ENCODE measurements around the gene PHLPP1.

PHLPP1 gene

DNA sequence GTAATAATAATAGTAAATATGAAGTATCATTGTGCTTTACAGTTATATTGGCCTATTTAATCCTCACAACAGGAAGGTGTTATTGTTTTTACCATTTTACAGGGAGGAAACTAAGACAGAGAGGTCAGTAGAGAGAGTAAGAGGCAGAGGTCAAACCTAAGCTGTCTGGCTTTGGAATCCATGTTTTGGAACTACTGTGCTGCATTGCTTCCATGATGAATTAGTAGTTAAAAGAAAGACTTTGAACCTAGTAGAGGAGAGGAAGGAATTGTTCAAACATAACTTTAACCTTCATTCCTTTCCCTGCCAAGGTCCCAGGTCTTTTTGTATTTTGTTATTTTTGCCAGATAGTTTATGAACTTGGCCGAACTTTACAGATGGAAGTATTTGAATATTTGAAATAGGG lies 80.9 kb downstream of the PHLPP1 start:
- Histone ChIP-seq H3K36me3 (ENCODE audit: insufficient read depth) (no peaks in the 10 kb centered on the region), H3K27me3 (ENCODE audit: insufficient read depth, low read depth) (no peaks in the 10 kb centered on the region), H3K4me1 (ENCODE audit: low read depth, poor library complexity, severe bottlenecking) (peaks cover 16% of the 10 kb centered on the region)

GRCh38 chr18:62797329-62797728 lies 82.0 kb downstream of the PHLPP1 start:
- peaks cover 10% of the 10 kb centered on the region; the same call in 1 of the 2 replicates for H3K79me2 ChIP-seq (ENCODE audit: insufficient read depth, low read depth)
- peaks cover 10% of the 10 kb centered on the region for H3K4me1 ChIP-seq (ENCODE audit: low read depth, poor library complexity, severe bottlenecking)
- H4K20me1 ChIP-seq (ENCODE audit: insufficient read depth), result no peaks in the 10 kb centered on the region

More for the DNA sequence above, 80.9 kb downstream of the PHLPP1 start:
- Histone ChIP-seq H3K79me2 (ENCODE audit: insufficient read depth, low read depth) (peaks cover 12% of the 10 kb centered on the region; the same call in 1 of the 2 replicates), H3K9ac (no peak overlapping the region), H4K20me1 (ENCODE audit: insufficient read depth) (no peaks in the 10 kb centered on the region), H3K4me2 (no peak overlapping the region), H3K27ac (no peak overlapping the region), H2AFZ (ENCODE audit: low read depth) (no peak overlapping the region), H3K4me3 (IDR thresholded peaks at IDR 0.05; ENCODE audit: insufficient read depth, low read depth, low read length) (no peak overlapping the region)
- TF ChIP-seq, protein P1, sequence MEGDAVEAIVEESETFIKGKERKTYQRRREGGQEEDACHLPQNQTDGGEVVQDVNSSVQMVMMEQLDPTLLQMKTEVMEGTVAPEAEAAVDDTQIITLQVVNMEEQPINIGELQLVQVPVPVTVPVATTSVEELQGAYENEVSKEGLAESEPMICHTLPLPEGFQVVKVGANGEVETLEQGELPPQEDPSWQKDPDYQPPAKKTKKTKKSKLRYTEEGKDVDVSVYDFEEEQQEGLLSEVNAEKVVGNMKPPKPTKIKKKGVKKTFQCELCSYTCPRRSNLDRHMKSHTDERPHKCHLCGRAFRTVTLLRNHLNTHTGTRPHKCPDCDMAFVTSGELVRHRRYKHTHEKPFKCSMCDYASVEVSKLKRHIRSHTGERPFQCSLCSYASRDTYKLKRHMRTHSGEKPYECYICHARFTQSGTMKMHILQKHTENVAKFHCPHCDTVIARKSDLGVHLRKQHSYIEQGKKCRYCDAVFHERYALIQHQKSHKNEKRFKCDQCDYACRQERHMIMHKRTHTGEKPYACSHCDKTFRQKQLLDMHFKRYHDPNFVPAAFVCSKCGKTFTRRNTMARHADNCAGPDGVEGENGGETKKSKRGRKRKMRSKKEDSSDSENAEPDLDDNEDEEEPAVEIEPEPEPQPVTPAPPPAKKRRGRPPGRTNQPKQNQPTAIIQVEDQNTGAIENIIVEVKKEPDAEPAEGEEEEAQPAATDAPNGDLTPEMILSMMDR (conservative IDR thresholded peaks at IDR 0.05; ENCODE audit: low read depth, low read length), result no peak

DNA sequence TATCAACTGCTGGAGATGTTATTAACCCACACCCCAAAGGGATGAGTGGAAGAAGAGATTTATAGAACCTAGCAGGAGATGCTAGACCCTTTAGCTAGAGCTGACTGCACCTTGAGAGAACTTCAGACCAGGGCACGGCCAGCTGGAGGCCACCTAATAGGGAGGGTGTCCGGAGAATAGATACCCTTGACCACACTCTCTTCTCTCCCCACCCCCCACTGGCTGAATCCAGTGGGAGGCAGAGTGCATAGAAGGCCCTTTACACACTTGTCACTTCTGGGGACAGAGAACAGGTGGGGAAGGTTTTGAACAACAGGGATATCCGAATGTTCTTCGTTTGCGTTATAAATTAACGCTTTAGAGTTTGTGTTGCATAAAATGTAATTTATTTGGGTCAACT lies 84.6 kb downstream of the PHLPP1 start:
- Histone ChIP-seq H3K79me2 (ENCODE audit: insufficient read depth, low read depth) (peaks cover 7% of the 10 kb centered on the region; the same call in 1 of the 2 replicates), H2AFZ (ENCODE audit: low read depth) (no peak overlapping the region), H3K27me3 (ENCODE audit: insufficient read depth, low read depth) (no peaks in the 10 kb centered on the region), H3K9ac (no peak overlapping the region), H3K36me3 (ENCODE audit: insufficient read depth) (no peaks in the 10 kb centered on the region), H3K4me2 (no peak overlapping the region), H3K27ac (no peak overlapping the region), H4K20me1 (ENCODE audit: insufficient read depth) (no peaks in the 10 kb centered on the region), H3K4me3 (IDR thresholded peaks at IDR 0.05; ENCODE audit: insufficient read depth, low read depth, low read length) (no peak overlapping the region), H3K4me1 (ENCODE audit: low read depth, poor library complexity, severe bottlenecking) (peaks cover 10% of the 10 kb centered on the region)
- TF ChIP-seq, protein P1 (conservative IDR thresholded peaks at IDR 0.05; ENCODE audit: low read depth, low read length), result no peak

More at GRCh38 chr18:62797329-62797728, 82.0 kb downstream of the PHLPP1 start:
- no peak overlapping the region for H3K4me2 ChIP-seq
- no peak overlapping the region for H3K27ac ChIP-seq
- H3K27me3 ChIP-seq (ENCODE audit: insufficient read depth, low read depth), result no peaks in the 10 kb centered on the region
- no peak overlapping the region for H3K4me3 ChIP-seq (IDR thresholded peaks at IDR 0.05; ENCODE audit: insufficient read depth, low read depth, low read length)
- TF ChIP-seq, protein P1 (conservative IDR thresholded peaks at IDR 0.05; ENCODE audit: low read depth, low read length), result no peak
- H2AFZ ChIP-seq (ENCODE audit: low read depth), result no peak overlapping the region
- H3K36me3 ChIP-seq (ENCODE audit: insufficient read depth), result no peaks in the 10 kb centered on the region
- no peak overlapping the region for H3K9ac ChIP-seq

DNA sequence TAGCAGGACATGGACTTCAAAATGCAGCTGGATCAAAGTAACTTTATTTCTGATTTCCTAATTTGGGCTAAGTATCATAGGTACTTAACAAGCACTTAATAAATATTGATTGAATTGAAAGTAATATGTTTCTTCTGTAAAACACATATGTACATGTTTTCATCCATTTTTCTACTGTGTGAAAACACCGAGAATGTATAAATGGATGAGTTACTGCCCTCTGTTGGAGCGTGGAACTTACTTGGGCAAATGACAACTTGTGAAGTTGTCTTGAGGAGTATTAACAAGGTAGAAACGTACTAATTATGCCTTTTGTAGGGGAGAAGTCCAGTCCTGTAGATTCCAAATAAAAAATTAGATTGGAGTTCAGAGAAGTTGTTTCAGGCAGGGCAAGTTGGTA lies 87.2 kb downstream of the PHLPP1 start:
- no peak overlapping the region for H3K9ac ChIP-seq
- TF ChIP-seq, protein P1 (conservative IDR thresholded peaks at IDR 0.05; ENCODE audit: low read depth, low read length), result no peak
- no peak overlapping the region for H3K27ac ChIP-seq
- H3K4me3 ChIP-seq (IDR thresholded peaks at IDR 0.05; ENCODE audit: insufficient read depth, low read depth, low read length), result no peak overlapping the region
- H3K4me2 ChIP-seq, result no peak overlapping the region
- no peaks in the 10 kb centered on the region for H4K20me1 ChIP-seq (ENCODE audit: insufficient read depth)
- no peak overlapping the region for H2AFZ ChIP-seq (ENCODE audit: low read depth)
- no peaks in the 10 kb centered on the region for H3K27me3 ChIP-seq (ENCODE audit: insufficient read depth, low read depth)
- peaks cover 7% of the 10 kb centered on the region; the same call in 1 of the 2 replicates for H3K79me2 ChIP-seq (ENCODE audit: insufficient read depth, low read depth)
- no peaks in the 10 kb centered on the region for H3K36me3 ChIP-seq (ENCODE audit: insufficient read depth)
- peaks cover 14% of the 10 kb centered on the region for H3K4me1 ChIP-seq (ENCODE audit: low read depth, poor library complexity, severe bottlenecking)

Measured in KMS-11 (cell line).